ENCODE measurements around the gene ARMH2. TPM values are rescaled to one million over a fixed set of nuclear protein-coding genes. Genes with fewer than 3 reads are reported as not detected.

ARMH2 gene
- total RNA-seq, 1 experiment from 2014 or later, result not detected

GRCh38 chr6:24779416-24780016 lies 19.2 kb downstream of the ARMH2 start:
- Histone ChIP-seq H2BK120ac (ENCODE audit: low read depth, low read length, poor library complexity, severe bottlenecking) (no peak overlapping the region), H3K56ac (ENCODE audit: insufficient read length, low read depth, low read length) (no peak overlapping the region), H2BK15ac (ENCODE audit: low read depth, low read length) (no peak overlapping the region), H2AFZ (ENCODE audit: low read length) (no peak overlapping the region), H3T11ph (ENCODE audit: low read length) (no peak overlapping the region), H3K9ac (ENCODE audit: extremely low read depth, insufficient read length, low read length) (peak overlapping the region; percentile 33), H2BK12ac (ENCODE audit: insufficient read length, low read depth, low read length) (no peak overlapping the region), H4K20me1 (ENCODE audit: control insufficient read depth, insufficient read depth, insufficient read length) (no peaks in the 10 kb centered on the region), H4K5ac (ENCODE audit: insufficient read length, low read depth, low read length) (no peak overlapping the region), H3K4me1 (ENCODE audit: insufficient read depth, low read length) (no peaks in the 10 kb centered on the region), H3K23ac (ENCODE audit: insufficient read length, low read depth, low read length) (no peak overlapping the region), H3K4me2 (ENCODE audit: insufficient read depth, insufficient read length, low read length) (no peak overlapping the region), H4K8ac (replicated peaks; ENCODE audit: insufficient read length, low read depth, low read length) (no peak overlapping the region), H3K27me3 (ENCODE audit: insufficient read depth, low read length) (no peaks in the 10 kb centered on the region), H2BK20ac (ENCODE audit: low read depth, low read length, poor library complexity, severe bottlenecking) (no peak overlapping the region), H4K91ac (ENCODE audit: insufficient read length, low read depth, low read length) (no peak overlapping the region), H3K79me1 (ENCODE audit: insufficient read depth, low read depth, low read length, poor library complexity, severe bottlenecking) (peaks cover 3% of the 10 kb centered on the region), H3K4ac (ENCODE audit: low read depth, low read length) (no peak overlapping the region), H2AK5ac (ENCODE audit: insufficient read length, low read length) (no peak overlapping the region), H3K27ac (ENCODE audit: insufficient read length, low read depth, low read length) (no peak overlapping the region), H3K14ac (ENCODE audit: insufficient read depth, low read length) (no peak overlapping the region), H3K23me2 (ENCODE audit: insufficient read length, low read depth, low read length, poor library complexity, severe bottlenecking) (peaks cover 7% of the 10 kb centered on the region), H3K9me3 (ENCODE audit: control insufficient read depth, low read depth, low read length) (no peaks in the 10 kb centered on the region), H3K18ac (ENCODE audit: insufficient read length, low read depth, low read length) (no peak overlapping the region), H2BK5ac (ENCODE audit: insufficient read length, low read length) (no peak overlapping the region), H3K79me2 (ENCODE audit: insufficient read depth, low read length) (peaks cover 20% of the 10 kb centered on the region; the same call in 1 of the 2 replicates)
- Mint-ChIP-seq H3K27ac (peak overlapping the region in 1 of 3 experiments; percentile 53; a peak in 2 of 7 replicates), H3K36me3 (ENCODE audit: insufficient read depth in 1 of 3, low read depth in 3 of 3) (peaks cover 24 to 70% (median 57%) of the 10 kb centered on the region in 3 experiments; a peak in 6 of 7 replicates), H3K27me3 (ENCODE audit: low read depth) (no peaks in the 10 kb centered on the region; the same call in 1 of the 2 replicates), H3K9me3 (no peaks in the 10 kb centered on the region), H3K4me3 (no peak overlapping the region), H3K4me1 (peaks cover 14 to 16% of the 10 kb centered on the region in 2 experiments)
- WGBS (ENCODE audit: extremely low coverage, insufficient read length, low lambda C conversion rate), result no CpG with 5 or more reads among the region's 3 CpGs
- TF ChIP-seq CTCF (conservative IDR thresholded peaks at IDR 0.05), result no peak
- no peak for DNase-seq
